OCI-LY7 (cell line): Measurements from ENCODE around the gene CDH16.

Experiments used
- EZH2phosphoT487 ChIP-seq: fragments of 200-600 bp; sonication (generic); IDR thresholded peaks from 2 replicates; pipeline ENCODE4 v1.6.1; 2018; ENCODE audit warnings: low read depth, borderline replicate concordance, mild to moderate bottlenecking, mixed run types, antibody characterized with exemption, low read length, moderate library complexity, mixed read lengths
- TF ChIP-seq, protein P1 (sequence below): fragments of 200-600 bp; sonication (generic); conservative IDR thresholded peaks from 2 replicates; pipeline ENCODE4 v1.5.1; 2014; ENCODE audit warnings: mild to moderate bottlenecking, antibody characterized with exemption, low read length, moderate library complexity, mixed read lengths

GRCh38 chr16:66918355-66918754 is 330 bp downstream of the CDH16 start:
- TF ChIP-seq, protein P1, sequence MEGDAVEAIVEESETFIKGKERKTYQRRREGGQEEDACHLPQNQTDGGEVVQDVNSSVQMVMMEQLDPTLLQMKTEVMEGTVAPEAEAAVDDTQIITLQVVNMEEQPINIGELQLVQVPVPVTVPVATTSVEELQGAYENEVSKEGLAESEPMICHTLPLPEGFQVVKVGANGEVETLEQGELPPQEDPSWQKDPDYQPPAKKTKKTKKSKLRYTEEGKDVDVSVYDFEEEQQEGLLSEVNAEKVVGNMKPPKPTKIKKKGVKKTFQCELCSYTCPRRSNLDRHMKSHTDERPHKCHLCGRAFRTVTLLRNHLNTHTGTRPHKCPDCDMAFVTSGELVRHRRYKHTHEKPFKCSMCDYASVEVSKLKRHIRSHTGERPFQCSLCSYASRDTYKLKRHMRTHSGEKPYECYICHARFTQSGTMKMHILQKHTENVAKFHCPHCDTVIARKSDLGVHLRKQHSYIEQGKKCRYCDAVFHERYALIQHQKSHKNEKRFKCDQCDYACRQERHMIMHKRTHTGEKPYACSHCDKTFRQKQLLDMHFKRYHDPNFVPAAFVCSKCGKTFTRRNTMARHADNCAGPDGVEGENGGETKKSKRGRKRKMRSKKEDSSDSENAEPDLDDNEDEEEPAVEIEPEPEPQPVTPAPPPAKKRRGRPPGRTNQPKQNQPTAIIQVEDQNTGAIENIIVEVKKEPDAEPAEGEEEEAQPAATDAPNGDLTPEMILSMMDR: no peak
- no peak for TF ChIP-seq EZH2phosphoT487
